Measurements from ENCODE around the gene ERICH2. TPM values are rescaled to one million over a fixed set of nuclear protein-coding genes. Genes with fewer than 3 reads are reported as not detected.

Gene ERICH2
- total RNA-seq, 1 experiment from 2014 or later: 1.1 TPM

DNA sequence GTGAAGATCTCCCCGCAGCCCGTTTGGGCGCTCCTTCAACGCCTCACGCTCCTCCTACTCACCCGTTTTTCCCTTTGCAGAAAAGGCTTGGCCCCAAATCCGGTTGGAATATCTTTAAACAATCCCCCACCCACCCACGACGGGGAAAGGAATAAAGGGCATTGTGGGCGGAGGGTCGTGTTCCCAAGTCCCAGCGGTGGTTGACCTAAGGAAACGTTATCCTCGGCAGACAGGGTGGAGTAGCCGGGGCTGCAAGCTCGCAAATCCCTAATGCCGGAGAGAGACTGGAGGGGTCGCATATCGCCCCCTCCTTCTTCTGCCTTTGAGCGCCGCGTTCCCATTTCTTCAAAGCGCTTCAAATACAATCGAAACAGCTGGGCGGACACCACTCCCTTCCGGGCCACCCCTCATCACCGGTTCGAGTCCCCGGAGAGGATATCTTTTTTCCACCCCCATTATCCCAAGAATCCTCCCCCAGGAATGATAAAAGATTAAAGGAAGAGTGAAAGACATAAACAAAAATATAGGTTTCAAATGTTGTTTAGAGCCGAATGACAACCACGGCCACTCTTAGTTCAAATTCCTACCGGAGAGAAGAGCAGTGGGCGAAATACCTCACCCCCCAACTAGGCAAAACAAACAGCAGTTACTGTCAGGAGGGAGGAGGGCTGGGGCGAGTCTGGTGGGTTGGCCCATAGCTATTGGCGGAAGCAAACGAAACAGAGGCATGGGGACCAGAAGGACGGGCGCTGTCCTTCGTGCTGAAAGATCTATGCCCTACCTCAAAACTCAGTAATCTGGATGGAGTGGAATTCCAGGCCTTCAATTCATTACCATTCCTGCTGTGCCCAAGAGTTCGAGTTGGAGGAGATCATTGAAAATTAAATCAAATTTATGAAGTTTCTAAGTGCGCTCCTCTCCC, 43.7 kb downstream of the ERICH2 start:
- ChIA-PET CTCF (interaction anchor here (0.6 to 7.0 kb wide), 26 partner anchors 8 to 578 kb away, joined by 3 to 92 read pairs (median 4); partner anchors contain the start of genes ERICH2 and SP5), POLR2A (interaction anchor here (0.7 to 1.2 kb wide), 2 partner anchors 405 to 571 kb away, joined by 3 read pairs; no protein-coding TSS in a partner anchor)
- peak; percentile 31 for ATAC-seq
- no peaks in the 10 kb centered on the region for H3K9me3 Mint-ChIP-seq
- H3K4me3 Mint-ChIP-seq: peak overlapping the region; percentile 84
- no peak overlapping the region for H3K27ac Mint-ChIP-seq
- peak; percentile 83 for DNase-seq (ENCODE audit: low spot score)
- H3K27me3 Mint-ChIP-seq (ENCODE audit: low read depth): peaks cover 61% of the 10 kb centered on the region
- no peaks in the 10 kb centered on the region for H3K36me3 Mint-ChIP-seq
- peaks cover 43% of the 10 kb centered on the region for H3K4me1 Mint-ChIP-seq
- TF ChIP-seq ZNF671 (CRISPR knock-in tag; IDR thresholded peaks at IDR 0.05) (no peak), ATF1 (CRISPR knock-in tag; IDR thresholded peaks at IDR 0.05) (no peak), ATF2 (CRISPR knock-in tag; IDR thresholded peaks at IDR 0.05; ENCODE audit: borderline replicate concordance, low read depth) (no peak), FOXJ3 (CRISPR knock-in tag; IDR thresholded peaks at IDR 0.05; ENCODE audit: borderline replicate concordance) (no peak), ZNF121 (CRISPR knock-in tag; IDR thresholded peaks at IDR 0.05) (peak; percentile 91), KAT7 (CRISPR knock-in tag; IDR thresholded peaks at IDR 0.05; ENCODE audit: borderline replicate concordance) (no peak), ATF3 (CRISPR knock-in tag; conservative IDR thresholded peaks at IDR 0.05) (no peak), ZNF317 (CRISPR knock-in tag; IDR thresholded peaks at IDR 0.05; ENCODE audit: borderline replicate concordance, low read depth) (no peak), ZNF263 (CRISPR knock-in tag; IDR thresholded peaks at IDR 0.05; ENCODE audit: low read depth) (no peak), GTF2I (CRISPR knock-in tag; conservative IDR thresholded peaks at IDR 0.05) (no peak), FOXP1 (CRISPR knock-in tag; IDR thresholded peaks at IDR 0.05; ENCODE audit: borderline replicate concordance) (0 out of 2 replicates have a peak, but pooled peaks have one; percentile 35), MXD4 (CRISPR knock-in tag; IDR thresholded peaks at IDR 0.05; ENCODE audit: borderline replicate concordance) (no peak), HMGA2 (CRISPR knock-in tag; IDR thresholded peaks at IDR 0.05) (no peak), RORB (CRISPR knock-in tag; IDR thresholded peaks at IDR 0.05) (no peak), SMAD4 (CRISPR knock-in tag; IDR thresholded peaks at IDR 0.05) (no peak), ZBTB43 (CRISPR knock-in tag; IDR thresholded peaks at IDR 0.05) (0 out of 2 replicates have a peak, but pooled peaks have one; percentile 56), ZNF425 (CRISPR knock-in tag; conservative IDR thresholded peaks at IDR 0.05) (no peak), HMGXB4 (CRISPR knock-in tag; IDR thresholded peaks at IDR 0.05) (0 out of 2 replicates have a peak, but pooled peaks have one; percentile 23), NFATC4 (CRISPR knock-in tag; IDR thresholded peaks at IDR 0.05) (no peak)
- TF ChIP-seq, protein P1, sequence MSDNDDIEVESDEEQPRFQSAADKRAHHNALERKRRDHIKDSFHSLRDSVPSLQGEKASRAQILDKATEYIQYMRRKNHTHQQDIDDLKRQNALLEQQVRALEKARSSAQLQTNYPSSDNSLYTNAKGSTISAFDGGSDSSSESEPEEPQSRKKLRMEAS (CRISPR knock-in tag; IDR thresholded peaks at IDR 0.05): peak; percentile 40; the same call in 1 of the 2 replicates
- TF ChIP-seq, protein P2, sequence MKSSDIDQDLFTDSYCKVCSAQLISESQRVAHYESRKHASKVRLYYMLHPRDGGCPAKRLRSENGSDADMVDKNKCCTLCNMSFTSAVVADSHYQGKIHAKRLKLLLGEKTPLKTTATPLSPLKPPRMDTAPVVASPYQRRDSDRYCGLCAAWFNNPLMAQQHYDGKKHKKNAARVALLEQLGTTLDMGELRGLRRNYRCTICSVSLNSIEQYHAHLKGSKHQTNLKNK (CRISPR knock-in tag; IDR thresholded peaks at IDR 0.05): no peak
- TF ChIP-seq, protein P3, sequence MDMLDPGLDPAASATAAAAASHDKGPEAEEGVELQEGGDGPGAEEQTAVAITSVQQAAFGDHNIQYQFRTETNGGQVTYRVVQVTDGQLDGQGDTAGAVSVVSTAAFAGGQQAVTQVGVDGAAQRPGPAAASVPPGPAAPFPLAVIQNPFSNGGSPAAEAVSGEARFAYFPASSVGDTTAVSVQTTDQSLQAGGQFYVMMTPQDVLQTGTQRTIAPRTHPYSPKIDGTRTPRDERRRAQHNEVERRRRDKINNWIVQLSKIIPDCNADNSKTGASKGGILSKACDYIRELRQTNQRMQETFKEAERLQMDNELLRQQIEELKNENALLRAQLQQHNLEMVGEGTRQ (CRISPR knock-in tag; IDR thresholded peaks at IDR 0.05): no peak
- TF ChIP-seq, protein P4, sequence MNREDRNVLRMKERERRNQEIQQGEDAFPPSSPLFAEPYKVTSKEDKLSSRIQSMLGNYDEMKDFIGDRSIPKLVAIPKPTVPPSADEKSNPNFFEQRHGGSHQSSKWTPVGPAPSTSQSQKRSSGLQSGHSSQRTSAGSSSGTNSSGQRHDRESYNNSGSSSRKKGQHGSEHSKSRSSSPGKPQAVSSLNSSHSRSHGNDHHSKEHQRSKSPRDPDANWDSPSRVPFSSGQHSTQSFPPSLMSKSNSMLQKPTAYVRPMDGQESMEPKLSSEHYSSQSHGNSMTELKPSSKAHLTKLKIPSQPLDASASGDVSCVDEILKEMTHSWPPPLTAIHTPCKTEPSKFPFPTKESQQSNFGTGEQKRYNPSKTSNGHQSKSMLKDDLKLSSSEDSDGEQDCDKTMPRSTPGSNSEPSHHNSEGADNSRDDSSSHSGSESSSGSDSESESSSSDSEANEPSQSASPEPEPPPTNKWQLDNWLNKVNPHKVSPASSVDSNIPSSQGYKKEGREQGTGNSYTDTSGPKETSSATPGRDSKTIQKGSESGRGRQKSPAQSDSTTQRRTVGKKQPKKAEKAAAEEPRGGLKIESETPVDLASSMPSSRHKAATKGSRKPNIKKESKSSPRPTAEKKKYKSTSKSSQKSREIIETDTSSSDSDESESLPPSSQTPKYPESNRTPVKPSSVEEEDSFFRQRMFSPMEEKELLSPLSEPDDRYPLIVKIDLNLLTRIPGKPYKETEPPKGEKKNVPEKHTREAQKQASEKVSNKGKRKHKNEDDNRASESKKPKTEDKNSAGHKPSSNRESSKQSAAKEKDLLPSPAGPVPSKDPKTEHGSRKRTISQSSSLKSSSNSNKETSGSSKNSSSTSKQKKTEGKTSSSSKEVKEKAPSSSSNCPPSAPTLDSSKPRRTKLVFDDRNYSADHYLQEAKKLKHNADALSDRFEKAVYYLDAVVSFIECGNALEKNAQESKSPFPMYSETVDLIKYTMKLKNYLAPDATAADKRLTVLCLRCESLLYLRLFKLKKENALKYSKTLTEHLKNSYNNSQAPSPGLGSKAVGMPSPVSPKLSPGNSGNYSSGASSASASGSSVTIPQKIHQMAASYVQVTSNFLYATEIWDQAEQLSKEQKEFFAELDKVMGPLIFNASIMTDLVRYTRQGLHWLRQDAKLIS (CRISPR knock-in tag; IDR thresholded peaks at IDR 0.05; ENCODE audit: borderline replicate concordance): no peak

All from WTC11 (cell line).